ENCODE data around the gene KLHL11.

DNA sequence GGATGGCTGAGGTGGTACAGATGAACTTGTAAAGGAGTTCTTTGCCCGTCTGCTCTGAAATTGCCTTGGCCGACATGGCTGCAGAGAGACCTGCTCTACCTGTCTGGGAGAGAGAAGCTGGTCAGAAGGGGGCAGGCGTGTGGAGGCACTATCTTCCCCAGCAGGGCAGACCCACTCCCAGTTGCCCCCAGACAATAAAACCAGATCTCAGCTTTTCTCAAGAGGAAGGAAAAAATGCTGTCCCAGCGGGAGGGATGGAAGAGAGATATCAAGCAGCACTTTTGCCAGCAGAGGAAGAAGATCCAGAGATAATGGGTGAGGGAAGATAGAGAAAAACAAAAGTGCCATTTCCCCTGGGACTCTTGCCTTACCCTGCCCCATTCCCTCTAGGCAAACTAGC, 48.6 kb upstream of the KLHL11 start:
- TF ChIP-seq GABPA (IDR thresholded peaks at IDR 0.05 in 1 of 2, conservative IDR thresholded peaks at IDR 0.05 in 1 of 2) (no peak), NR2F2 (IDR thresholded peaks at IDR 0.05) (no peak), EGR1 (IDR thresholded peaks at IDR 0.05; ENCODE audit: low read depth in 2 of 2) (no peak), TAF1 (conservative IDR thresholded peaks at IDR 0.05) (no peak), JUND (IDR thresholded peaks at IDR 0.05) (no peak), SP1 (IDR thresholded peaks at IDR 0.05) (no peak), RAD21 (IDR thresholded peaks at IDR 0.05) (no peak)
- TF ChIP-seq, protein P1, sequence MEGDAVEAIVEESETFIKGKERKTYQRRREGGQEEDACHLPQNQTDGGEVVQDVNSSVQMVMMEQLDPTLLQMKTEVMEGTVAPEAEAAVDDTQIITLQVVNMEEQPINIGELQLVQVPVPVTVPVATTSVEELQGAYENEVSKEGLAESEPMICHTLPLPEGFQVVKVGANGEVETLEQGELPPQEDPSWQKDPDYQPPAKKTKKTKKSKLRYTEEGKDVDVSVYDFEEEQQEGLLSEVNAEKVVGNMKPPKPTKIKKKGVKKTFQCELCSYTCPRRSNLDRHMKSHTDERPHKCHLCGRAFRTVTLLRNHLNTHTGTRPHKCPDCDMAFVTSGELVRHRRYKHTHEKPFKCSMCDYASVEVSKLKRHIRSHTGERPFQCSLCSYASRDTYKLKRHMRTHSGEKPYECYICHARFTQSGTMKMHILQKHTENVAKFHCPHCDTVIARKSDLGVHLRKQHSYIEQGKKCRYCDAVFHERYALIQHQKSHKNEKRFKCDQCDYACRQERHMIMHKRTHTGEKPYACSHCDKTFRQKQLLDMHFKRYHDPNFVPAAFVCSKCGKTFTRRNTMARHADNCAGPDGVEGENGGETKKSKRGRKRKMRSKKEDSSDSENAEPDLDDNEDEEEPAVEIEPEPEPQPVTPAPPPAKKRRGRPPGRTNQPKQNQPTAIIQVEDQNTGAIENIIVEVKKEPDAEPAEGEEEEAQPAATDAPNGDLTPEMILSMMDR (IDR thresholded peaks at IDR 0.05; ENCODE audit: low read depth, low read length, missing input control), result no peak
- TF ChIP-seq, protein P2, sequence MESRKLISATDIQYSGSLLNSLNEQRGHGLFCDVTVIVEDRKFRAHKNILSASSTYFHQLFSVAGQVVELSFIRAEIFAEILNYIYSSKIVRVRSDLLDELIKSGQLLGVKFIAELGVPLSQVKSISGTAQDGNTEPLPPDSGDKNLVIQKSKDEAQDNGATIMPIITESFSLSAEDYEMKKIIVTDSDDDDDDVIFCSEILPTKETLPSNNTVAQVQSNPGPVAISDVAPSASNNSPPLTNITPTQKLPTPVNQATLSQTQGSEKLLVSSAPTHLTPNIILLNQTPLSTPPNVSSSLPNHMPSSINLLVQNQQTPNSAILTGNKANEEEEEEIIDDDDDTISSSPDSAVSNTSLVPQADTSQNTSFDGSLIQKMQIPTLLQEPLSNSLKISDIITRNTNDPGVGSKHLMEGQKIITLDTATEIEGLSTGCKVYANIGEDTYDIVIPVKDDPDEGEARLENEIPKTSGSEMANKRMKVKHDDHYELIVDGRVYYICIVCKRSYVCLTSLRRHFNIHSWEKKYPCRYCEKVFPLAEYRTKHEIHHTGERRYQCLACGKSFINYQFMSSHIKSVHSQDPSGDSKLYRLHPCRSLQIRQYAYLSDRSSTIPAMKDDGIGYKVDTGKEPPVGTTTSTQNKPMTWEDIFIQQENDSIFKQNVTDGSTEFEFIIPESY (IDR thresholded peaks at IDR 0.05), result no peak
- TF ChIP-seq, protein P3, sequence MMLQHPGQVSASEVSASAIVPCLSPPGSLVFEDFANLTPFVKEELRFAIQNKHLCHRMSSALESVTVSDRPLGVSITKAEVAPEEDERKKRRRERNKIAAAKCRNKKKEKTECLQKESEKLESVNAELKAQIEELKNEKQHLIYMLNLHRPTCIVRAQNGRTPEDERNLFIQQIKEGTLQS (IDR thresholded peaks at IDR 0.05), result no peak
- TF ChIP-seq, protein P4, sequence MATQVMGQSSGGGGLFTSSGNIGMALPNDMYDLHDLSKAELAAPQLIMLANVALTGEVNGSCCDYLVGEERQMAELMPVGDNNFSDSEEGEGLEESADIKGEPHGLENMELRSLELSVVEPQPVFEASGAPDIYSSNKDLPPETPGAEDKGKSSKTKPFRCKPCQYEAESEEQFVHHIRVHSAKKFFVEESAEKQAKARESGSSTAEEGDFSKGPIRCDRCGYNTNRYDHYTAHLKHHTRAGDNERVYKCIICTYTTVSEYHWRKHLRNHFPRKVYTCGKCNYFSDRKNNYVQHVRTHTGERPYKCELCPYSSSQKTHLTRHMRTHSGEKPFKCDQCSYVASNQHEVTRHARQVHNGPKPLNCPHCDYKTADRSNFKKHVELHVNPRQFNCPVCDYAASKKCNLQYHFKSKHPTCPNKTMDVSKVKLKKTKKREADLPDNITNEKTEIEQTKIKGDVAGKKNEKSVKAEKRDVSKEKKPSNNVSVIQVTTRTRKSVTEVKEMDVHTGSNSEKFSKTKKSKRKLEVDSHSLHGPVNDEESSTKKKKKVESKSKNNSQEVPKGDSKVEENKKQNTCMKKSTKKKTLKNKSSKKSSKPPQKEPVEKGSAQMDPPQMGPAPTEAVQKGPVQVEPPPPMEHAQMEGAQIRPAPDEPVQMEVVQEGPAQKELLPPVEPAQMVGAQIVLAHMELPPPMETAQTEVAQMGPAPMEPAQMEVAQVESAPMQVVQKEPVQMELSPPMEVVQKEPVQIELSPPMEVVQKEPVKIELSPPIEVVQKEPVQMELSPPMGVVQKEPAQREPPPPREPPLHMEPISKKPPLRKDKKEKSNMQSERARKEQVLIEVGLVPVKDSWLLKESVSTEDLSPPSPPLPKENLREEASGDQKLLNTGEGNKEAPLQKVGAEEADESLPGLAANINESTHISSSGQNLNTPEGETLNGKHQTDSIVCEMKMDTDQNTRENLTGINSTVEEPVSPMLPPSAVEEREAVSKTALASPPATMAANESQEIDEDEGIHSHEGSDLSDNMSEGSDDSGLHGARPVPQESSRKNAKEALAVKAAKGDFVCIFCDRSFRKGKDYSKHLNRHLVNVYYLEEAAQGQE (IDR thresholded peaks at IDR 0.05), result no peak
- TF ChIP-seq, protein P5, sequence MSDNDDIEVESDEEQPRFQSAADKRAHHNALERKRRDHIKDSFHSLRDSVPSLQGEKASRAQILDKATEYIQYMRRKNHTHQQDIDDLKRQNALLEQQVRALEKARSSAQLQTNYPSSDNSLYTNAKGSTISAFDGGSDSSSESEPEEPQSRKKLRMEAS (IDR thresholded peaks at IDR 0.05), result no peak

All from liver (tissue), 3 donors.